HEK293 (cell line): ENCODE measurements around the gene MOCS2.

Experiments used
- FEZF1 ChIP-seq: fragments of 450-650 bp; formaldehyde crosslinking; IDR thresholded peaks from 2 replicates; pipeline ENCODE4 v1.5.1; 2016; ENCODE audit warnings: missing biosample characterization, missing genetic modification characterization
- KLF9 ChIP-seq: fragments of 450-650 bp; formaldehyde crosslinking; IDR thresholded peaks from 2 replicates; pipeline ENCODE4 v1.5.1; 2016; ENCODE audit warnings: missing biosample characterization, missing genetic modification characterization, low read depth
- MYNN ChIP-seq: fragments of 450-650 bp; formaldehyde crosslinking; IDR thresholded peaks from 2 replicates; pipeline ENCODE4 v1.5.1; 2016; ENCODE audit warnings: missing biosample characterization, missing genetic modification characterization, borderline replicate concordance
- ZNF274 ChIP-seq, 2 experiments: fragments of 200-500 bp in 1 of 2; fragments of 450-650 bp in 1 of 2; sonication (Bioruptor generic) in 1 of 2; formaldehyde crosslinking in 1 of 2; IDR thresholded peaks; 2 replicates each; pipeline versions ENCODE4 v1.5.1 to v1.6.1; 2014 to 2016; ENCODE audit warnings: borderline replicate concordance in 1 of 2, inconsistent platforms in 1 of 2, low read length in 1 of 2, missing biosample characterization in 1 of 2, missing genetic modification characterization in 1 of 2
- TF ChIP-seq, protein P1 (sequence below): fragments of 450-650 bp; formaldehyde crosslinking; IDR thresholded peaks from 2 replicates; pipeline ENCODE4 v1.5.1; 2017; ENCODE audit warnings: missing biosample characterization, missing genetic modification characterization

DNA sequence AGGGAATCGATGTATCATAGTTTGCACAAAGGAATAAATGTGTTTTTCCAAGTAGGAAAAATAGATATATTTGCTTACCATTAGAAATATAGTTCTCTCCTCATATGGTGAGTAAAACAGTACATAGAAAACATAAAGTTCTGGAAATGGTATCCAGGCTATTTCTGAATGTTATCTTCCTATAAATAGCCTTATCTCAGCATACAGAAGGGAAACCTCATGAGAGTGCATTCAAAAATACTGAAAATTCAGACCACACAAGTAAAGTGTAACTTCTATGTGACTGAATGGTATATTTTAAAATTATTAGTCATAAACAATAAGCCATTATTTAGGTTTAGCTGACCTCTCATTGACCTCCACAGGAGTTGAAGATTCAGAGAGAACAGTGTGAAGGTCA is 43.5 kb downstream of the MOCS2 start:
- no peak for TF ChIP-seq ZNF274 (IDR thresholded peaks at IDR 0.05; ENCODE audit: low read length)
- no peak for TF ChIP-seq ZNF274 (tag by site-specific recombination; IDR thresholded peaks at IDR 0.05; ENCODE audit: borderline replicate concordance)
- no peak for TF ChIP-seq FEZF1
- no peak for TF ChIP-seq KLF9
- TF ChIP-seq, protein P1, sequence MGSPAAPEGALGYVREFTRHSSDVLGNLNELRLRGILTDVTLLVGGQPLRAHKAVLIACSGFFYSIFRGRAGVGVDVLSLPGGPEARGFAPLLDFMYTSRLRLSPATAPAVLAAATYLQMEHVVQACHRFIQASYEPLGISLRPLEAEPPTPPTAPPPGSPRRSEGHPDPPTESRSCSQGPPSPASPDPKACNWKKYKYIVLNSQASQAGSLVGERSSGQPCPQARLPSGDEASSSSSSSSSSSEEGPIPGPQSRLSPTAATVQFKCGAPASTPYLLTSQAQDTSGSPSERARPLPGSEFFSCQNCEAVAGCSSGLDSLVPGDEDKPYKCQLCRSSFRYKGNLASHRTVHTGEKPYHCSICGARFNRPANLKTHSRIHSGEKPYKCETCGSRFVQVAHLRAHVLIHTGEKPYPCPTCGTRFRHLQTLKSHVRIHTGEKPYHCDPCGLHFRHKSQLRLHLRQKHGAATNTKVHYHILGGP, result no peak
- TF ChIP-seq MYNN (tag by site-specific recombination), result no peak
